ENCODE results near the gene NPNT.

DNA sequence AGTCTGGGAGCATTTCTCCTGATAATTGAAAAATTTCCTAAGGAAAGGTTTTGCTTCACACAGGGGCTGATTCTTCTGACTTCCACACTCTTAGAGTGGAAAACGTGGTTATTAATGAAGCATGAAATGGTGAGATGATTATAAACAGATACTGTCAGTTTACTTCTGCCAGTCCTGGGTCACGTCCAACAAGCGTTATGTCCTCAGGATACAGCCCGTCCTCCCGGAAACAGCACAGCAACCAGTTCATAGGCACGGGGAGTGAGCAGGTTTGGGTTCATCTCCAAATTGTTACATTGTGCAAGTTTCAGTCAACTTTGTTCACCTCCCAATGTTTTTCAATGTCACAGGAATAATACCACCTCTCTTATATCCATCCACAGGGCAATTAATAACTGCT, 98.8 kb downstream of the NPNT start:
- no peak for TF ChIP-seq RAD21 (IDR thresholded peaks at IDR 0.05; ENCODE audit: low read length)
- TF ChIP-seq, protein P1, sequence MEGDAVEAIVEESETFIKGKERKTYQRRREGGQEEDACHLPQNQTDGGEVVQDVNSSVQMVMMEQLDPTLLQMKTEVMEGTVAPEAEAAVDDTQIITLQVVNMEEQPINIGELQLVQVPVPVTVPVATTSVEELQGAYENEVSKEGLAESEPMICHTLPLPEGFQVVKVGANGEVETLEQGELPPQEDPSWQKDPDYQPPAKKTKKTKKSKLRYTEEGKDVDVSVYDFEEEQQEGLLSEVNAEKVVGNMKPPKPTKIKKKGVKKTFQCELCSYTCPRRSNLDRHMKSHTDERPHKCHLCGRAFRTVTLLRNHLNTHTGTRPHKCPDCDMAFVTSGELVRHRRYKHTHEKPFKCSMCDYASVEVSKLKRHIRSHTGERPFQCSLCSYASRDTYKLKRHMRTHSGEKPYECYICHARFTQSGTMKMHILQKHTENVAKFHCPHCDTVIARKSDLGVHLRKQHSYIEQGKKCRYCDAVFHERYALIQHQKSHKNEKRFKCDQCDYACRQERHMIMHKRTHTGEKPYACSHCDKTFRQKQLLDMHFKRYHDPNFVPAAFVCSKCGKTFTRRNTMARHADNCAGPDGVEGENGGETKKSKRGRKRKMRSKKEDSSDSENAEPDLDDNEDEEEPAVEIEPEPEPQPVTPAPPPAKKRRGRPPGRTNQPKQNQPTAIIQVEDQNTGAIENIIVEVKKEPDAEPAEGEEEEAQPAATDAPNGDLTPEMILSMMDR (IDR thresholded peaks at IDR 0.05), result no peak

Data from SK-N-SH (cell line).